Inflammatory macrophage treated with lipopolysaccharide for 1 hour (primary cell): ENCODE data around the gene OLFM4.

ENCODE experiments used
- DNase-seq, 2 donors: peaks; one replicate each; pipeline ENCODE4 v3.0.0-alpha.2; 2020 to 2022

Gene OLFM4

GRCh38 chr13:53014495-53015443 is 13.8 kb upstream of the OLFM4 start:
- DNase-seq: no peak

- no peak for DNase-seq
These were observed 12.6 kb upstream of the OLFM4 start for GRCh38 chr13:53015971-53016370.

GRCh38 chr13:53017433-53017970 is 11.1 kb upstream of the OLFM4 start:
- DNase-seq: peak in 1 of 2 donors; percentile 50

GRCh38 chr13:53018690-53019647 is 9.6 kb upstream of the OLFM4 start:
- DNase-seq: no peak

GRCh38 chr13:53020764-53021335 is 7.8 kb upstream of the OLFM4 start:
- DNase-seq: no peak

- DNase-seq: peak in 1 of 2 donors; percentile 10
These were observed 5.4 kb upstream of the OLFM4 start for GRCh38 chr13:53023246-53023645.

GRCh38 chr13:53028063-53028462 is 550 bp upstream of the OLFM4 start:
- no peak for DNase-seq

- no peak for DNase-seq
These were observed 4.2 kb downstream of the OLFM4 start for GRCh38 chr13:53032849-53033248.

GRCh38 chr13:53038993-53039392 is 10.4 kb downstream of the OLFM4 start:
- no peak for DNase-seq

GRCh38 chr13:53041968-53042516 is 13.4 kb downstream of the OLFM4 start:
- DNase-seq: no peak

GRCh38 chr13:53042877-53043276 is 14.3 kb downstream of the OLFM4 start:
- DNase-seq: no peak

- no peak for DNase-seq
These were observed 14.8 kb downstream of the OLFM4 start for GRCh38 chr13:53043398-53043797.

- no peak for DNase-seq
These were observed 16.6 kb downstream of the OLFM4 start for GRCh38 chr13:53045189-53045588.

- DNase-seq: no peak
These were observed 20.3 kb downstream of the OLFM4 start for GRCh38 chr13:53048880-53049279.

- DNase-seq: no peak
These were observed 21.5 kb downstream of the OLFM4 start for GRCh38 chr13:53050151-53050550.

- no peak for DNase-seq
These were observed 24.1 kb downstream of the OLFM4 start for GRCh38 chr13:53052675-53053074.

GRCh38 chr13:53054569-53054968 is 26.0 kb downstream of the OLFM4 start:
- DNase-seq: no peak

GRCh38 chr13:53058065-53058679 is 29.6 kb downstream of the OLFM4 start:
- DNase-seq: no peak

- DNase-seq: no peak
These were observed 32.4 kb downstream of the OLFM4 start for GRCh38 chr13:53060840-53061490.

- DNase-seq: no peak
These were observed 36.1 kb downstream of the OLFM4 start for GRCh38 chr13:53064731-53065130.

- no peak for DNase-seq
These were observed 37.8 kb downstream of the OLFM4 start for GRCh38 chr13:53066411-53066810.
